ENCODE results near the gene RCOR2. TPM values are rescaled to one million over a fixed set of nuclear protein-coding genes. Genes with fewer than 3 reads are reported as not detected.

RCOR2 gene
- total RNA-seq = 2.0 and 2.3 TPM in 2 replicates

GRCh38 chr11:63916837-63917691 lies at the start of gene RCOR2:
RCOR2 (minus strand) TSS chr11:63917164; CDS start chr11:63916456, 708 bp downstream.

GRCh38 chr11:63938479-63939396 lies 21.8 kb upstream of the RCOR2 start, which contains the start of gene NAA40:
NAA40 (plus strand) TSS chr11:63939002; CDS start chr11:63939097, 95 bp downstream.

Other genes with a start within 250 kb of the RCOR2 start
- gene ATL3, start 245.8 kb downstream of the RCOR2 start, total RNA-seq = 24.3 and 42.7 TPM in 2 replicates
- 61.7 and 71.7 TPM in 2 replicates for gene RTN3, start 235.7 kb downstream of the RCOR2 start, total RNA-seq
- gene ZFTA, start 148.4 kb downstream of the RCOR2 start, total RNA-seq = 7.3 and 7.6 TPM in 2 replicates
- gene SPINDOC, start 103.7 kb downstream of the RCOR2 start, total RNA-seq = 16.1 and 18.9 TPM in 2 replicates
- 50.6 and 53.7 TPM in 2 replicates for gene MARK2, start 78.1 kb downstream of the RCOR2 start, total RNA-seq
- 10.6 and 14.4 TPM in 2 replicates for gene NAA40, start 21.8 kb upstream of the RCOR2 start, total RNA-seq
- 586 and 783 TPM in 2 replicates for gene COX8A, start 57.5 kb upstream of the RCOR2 start, total RNA-seq
- gene OTUB1, start 69.3 kb upstream of the RCOR2 start, total RNA-seq = 108 and 161 TPM in 2 replicates
- not detected in 2 replicates for gene FLRT1, start 118.8 kb upstream of the RCOR2 start, total RNA-seq
- 16.9 and 21.0 TPM in 2 replicates for gene MACROD1, start 248.9 kb upstream of the RCOR2 start, total RNA-seq